T-helper 1 cell (primary cell): ENCODE data around the gene SIK2.

Source experiments
- DNase-seq, 5 donors: peaks; one replicate each; pipeline ENCODE4 v3.0.0-alpha.2; 2012 to 2020

The SIK2 gene

DNA sequence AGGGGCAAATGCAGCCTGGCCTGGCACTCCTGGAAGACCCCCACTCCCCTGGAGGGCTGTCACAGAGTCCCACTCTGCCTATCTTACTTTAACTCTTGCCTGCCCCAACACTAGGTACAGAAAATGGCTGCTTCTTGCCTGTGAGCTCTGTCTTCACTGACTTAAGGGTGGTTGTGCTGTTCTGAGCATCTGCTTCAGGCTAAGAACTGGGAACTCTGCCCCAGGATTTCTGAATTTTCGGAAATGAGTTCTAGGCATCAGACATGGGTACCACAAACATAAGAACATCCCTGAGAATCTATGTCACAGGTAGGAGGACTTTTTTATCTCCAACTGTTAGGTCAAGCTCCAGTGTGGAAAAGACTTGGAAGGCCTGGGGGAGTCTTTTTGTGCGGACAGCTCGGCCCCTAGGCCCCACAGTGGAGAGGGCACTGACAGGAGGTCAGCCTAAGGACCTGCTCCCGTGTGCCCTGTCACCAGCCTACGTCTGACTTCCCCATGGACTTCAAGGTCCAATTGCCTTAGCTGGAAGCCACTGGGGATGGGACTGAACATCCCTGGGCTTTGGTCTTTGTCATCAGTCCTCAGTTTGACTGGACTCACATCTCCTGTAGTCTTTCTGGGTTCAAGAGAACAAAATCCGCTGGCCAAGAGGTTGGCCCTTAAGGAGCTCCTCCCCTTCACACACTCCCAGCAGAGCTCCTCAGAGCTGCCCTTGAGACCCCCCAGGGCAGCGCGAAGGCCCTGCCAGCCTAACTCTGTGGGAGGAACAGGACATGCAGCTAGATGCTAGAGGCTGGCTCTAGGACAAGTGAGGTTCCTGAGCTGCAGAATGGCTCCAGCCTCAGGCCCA lies 132.1 kb downstream of the SIK2 start:
- no peak for DNase-seq

GRCh38 chr11:111734954-111735261 lies 132.7 kb downstream of the SIK2 start:
- no peak for DNase-seq

DNA sequence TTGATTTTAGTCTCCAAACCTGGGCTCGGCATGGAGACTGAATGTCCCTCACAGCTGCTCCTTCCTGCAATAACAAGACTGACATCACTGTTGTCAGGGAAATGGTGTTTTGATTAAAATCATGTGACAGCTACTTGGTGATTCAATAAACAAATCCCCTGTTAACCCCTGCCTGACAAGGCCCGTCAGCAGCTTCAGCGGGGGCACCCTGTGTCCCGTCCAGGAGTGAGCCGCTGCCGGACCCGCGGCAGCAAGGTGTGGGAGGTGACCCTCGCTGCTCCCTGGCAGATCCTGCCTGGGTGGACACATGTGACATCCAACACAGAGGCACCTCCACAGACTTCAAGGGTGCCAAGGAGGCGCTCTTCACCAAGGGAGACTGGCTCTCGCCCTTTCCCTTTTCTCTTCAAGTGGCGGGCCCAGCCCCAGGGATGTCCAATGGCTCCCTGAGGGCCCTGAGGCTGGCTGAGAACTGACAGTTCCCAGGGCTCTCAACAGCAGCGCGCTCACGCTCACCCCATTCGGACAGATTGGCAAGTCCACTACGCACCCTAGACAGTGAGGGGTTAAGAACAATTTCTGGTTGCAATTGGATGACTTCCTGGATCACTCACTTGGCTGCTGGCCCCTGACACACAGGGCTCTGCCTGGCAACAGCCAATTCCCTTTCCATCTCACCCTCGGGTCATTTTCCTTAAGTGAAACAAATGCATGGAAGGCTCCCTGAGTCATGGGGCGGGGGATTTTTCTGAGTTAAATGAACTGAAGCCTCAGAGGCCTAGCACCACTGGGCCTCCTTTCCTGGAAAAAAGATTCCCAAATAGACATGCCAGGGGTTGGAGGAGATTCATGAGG lies 133.2 kb downstream of the SIK2 start:
- DNase-seq, result no peak

- no peak for DNase-seq
Measured at GRCh38 chr11:111736181-111736590, 133.9 kb downstream of the SIK2 start.

GRCh38 chr11:111736621-111737443 lies 134.6 kb downstream of the SIK2 start:
- DNase-seq, result no peak

GRCh38 chr11:111737444-111738210 lies 135.4 kb downstream of the SIK2 start:
- DNase-seq, result no peak

- DNase-seq, result no peak
Measured at GRCh38 chr11:111739299-111739698, 137.1 kb downstream of the SIK2 start.

- no peak for DNase-seq
Measured at GRCh38 chr11:111741751-111742150, 139.5 kb downstream of the SIK2 start.

DNA sequence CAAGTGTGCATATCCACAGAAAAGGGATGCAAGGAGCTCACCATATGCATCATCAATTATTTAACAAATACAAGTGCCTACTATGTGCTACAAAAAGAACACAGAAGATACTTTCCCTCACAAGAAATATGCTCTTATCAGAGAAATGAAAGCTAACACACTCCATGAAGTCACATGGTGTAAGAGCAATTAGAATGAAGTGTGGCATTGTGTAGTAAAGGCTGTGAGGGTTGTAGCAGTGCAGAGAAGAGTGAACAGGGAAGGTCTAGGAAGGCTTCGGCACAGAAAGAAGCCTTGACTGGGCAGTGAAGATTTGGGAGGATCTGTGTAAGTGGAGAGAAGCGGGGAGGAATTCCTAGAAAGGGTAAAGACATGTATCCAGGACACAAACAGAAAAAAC lies 141.5 kb downstream of the SIK2 start:
- no peak for DNase-seq

DNA sequence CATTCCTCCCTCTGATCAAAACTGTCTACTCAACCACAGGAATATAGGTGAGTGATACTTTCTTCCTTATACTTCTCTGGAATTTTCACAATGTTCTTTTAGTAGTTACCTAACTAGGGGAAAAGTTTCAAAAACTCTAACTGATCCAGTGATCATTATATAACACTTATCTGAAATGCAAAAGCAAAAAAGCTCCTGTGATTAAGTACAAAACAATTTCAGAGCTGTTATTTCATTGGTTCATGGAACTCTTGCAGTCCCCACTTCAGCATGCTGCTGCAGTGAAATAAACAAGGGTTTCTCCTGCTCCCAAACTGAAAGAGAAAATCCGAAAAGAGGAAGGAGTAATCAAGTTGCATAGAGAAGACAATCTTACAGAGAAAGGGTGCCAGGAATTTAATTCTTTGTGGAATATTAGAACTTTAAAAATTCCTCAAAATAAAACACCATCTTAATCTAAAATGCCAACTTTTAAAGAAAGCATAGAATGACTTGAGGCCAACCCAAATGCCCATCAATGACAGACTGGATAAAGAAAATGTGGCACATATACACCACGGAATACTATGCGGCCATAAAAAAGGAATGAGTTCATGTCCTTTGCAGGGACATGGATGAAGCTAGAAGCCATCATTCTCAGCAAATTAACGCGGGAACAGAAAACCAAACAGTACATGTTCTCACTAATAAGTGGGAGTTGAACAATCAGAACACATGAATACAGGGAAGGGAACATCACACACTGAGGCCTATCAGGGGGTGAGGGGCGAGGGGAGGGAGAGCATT lies 143.7 kb downstream of the SIK2 start:
- no peak for DNase-seq

DNA sequence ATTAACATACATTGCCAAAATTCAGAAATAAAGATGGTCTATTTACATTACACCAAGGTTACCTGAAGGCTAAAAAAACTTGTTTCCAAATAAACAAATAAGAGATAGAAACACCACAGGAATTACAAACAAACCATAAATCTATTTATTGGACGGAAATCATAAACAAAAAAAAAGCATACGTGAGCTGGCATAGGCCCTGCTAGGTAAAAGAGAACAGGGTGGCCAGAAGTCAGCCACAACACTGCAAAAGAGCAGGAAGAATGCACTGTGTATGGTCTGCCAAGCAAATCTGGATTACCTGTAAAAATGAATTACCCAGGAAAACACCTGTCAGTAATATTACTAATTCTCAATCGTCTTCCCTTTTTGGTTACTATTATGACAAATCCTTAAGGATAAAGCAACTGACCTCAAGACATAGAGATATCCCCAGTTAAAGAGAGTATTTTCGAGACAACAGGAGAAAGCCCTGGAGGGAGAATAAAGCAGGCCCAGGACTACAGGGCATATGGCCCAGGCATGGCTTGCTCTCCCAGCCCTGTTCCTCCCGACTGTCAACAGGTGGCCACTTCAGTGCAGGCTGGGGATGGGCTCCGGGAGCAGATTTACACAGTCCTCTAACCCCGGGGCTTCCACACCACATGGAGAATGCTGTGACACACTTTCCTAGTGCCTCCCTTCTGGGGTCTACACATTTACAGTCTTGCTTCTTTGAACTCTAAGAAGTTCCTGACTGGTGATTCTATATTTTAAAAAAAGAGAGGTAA lies 146.0 kb downstream of the SIK2 start:
- no peak for DNase-seq

- DNase-seq, result no peak
Measured at GRCh38 chr11:111749646-111750045, 147.4 kb downstream of the SIK2 start.

DNA sequence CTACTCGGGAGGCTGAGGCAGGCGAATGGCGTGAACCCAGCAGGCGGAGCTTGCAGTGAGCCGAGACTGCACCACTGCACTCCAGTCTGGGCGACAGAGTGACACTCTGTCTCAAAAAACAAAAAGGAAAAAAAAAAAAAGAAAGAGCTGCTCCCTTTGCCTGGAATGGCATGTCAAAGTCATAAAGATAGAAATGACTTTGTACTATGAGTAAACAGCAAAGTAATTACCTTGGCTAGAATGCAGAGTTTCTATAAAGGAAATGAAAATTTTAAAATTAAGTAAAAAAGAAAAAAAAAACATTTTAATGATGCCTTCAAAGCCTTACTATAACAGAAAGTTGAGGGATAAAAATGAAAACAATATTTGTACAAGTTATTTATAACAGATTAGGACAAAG lies 153.8 kb downstream of the SIK2 start:
- no peak for DNase-seq

- DNase-seq, result no peak
Measured at GRCh38 chr11:111759376-111759775, 157.1 kb downstream of the SIK2 start.

DNA sequence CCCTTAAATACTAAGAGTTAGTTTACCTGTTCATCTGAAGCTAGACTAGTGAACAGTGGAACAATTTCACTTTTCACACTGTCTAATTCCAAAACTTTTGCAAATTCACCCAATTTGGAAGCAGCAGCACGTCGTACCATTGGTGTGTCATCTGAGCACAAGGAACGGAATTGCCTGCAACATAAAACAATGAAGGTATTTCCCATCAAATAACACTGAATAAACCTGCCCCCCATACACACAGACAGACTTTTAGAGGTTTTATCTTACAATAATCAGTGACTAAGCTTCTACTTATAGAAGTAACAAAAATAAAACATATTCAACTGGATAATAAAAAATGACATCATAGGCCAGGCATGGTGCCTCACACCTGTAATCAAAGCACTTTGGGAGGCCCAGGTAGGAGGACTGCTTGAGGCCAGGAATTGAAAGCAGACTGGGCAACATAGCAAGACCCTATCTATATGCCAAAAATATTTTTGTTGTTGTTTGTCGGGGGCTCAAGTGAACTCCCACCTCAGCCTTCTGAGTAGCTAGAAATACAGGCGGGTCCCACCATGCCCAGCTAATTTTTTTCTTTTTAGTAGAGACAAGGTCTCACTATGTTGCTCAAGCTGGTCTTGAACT lies 157.6 kb downstream of the SIK2 start:
- no peak for DNase-seq

DNA sequence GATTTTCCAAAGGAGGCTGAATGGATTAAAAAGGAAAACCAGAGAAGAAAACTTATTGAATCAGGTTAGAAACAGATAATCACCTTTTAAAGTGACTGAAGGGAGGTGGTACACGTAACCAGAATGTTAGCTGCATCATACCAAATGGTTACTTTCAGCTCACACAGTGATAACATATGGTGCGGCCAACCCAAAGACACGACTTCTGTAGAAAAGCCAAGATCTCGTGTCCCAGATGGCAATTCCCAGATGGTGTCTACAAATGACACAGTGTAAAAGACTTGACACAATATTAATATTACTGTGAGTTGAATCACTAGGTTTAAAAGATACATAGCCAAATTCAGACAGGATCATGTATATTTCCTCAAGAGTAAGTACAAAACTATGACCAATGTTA lies 158.8 kb downstream of the SIK2 start:
- no peak for DNase-seq

DNA sequence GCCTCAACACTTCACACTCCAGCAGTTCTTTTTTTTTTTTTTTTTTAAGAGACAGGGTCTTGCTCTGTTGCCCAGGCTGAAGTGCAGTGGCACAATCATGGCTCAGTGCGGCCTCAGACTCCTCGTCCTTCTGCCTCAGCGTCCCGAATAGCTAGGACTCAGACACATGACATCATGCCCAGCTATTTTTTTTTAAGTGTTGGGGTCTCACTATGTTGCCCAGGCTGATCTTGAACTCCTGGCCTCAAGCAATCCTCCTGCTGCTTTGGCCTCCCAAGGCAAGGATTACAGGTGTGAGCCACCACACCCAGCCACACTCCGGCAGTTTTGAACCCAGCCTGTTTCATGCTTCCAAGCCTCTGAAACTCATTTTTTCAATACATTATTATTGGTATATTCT lies 160.3 kb downstream of the SIK2 start:
- DNase-seq, result no peak

DNA sequence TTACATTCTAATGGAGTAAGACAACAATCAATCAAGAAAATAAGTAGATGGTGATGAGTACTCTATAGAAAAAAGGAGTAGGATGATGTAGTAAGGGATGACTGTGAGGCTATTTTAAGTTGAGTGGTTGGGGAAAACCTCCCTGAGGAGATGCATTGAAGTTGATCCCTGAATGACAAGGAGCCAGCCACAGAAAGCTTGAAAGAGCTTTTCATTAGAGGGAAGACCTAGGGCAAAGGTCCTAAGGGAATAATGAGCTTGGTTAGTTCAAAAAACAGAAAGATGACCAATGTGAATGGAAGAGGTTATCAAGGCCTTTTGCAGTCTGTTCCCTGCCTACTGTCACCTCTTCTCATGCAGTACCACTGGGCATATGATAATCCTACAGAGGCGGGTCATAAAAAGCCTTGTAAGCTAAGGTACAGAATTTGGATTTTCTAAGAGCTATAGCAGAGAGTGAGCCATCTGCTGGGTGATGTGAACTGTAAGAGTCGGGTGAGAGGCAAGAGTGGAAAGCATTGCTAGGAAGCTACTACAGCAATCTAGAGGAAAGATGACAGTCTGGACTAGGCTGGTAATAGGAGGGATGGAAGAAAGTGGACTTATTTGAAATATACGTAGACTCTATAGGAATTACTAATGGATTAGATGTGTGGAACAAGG lies 160.9 kb downstream of the SIK2 start:
- DNase-seq, result no peak

DNA sequence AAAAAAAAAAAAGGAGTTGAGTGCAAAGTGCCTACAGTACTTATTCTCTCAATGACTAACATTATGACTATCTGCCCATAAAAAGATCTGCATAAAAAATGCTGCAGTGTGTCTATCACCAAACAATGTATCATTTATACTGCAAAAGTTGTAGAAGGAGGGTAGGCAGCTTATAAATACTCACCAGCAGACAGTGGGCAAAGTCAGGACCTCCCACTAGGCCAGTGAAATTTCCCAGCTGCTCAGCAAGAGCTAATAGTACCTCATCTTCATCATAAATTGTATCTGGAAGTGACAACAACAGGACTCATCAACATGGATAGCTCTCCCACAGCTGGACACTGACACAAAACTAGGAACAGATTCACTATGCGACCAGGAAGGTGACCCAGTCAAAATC lies 162.4 kb downstream of the SIK2 start:
- DNase-seq, result no peak
